Activated CD4-positive, alpha-beta T cell treated with anti-CD3 and anti-CD28 coated beads, Interleukin-2, amount 50 U/mL, for 24 hours (primary cell): ENCODE results near the gene CD3G.
"Not testable (repeated sequence)": the region's sequence is repeated elsewhere in the genome, so short reads cannot be mapped to it uniquely, and the experiment has no call there.

Experiments used
- DNase-seq, 2 donors: peaks; one replicate each; pipeline ENCODE4 v3.0.0-alpha.2; 2020; ENCODE audit warnings: low read depth in 1 of 2, low spot score in 1 of 2

CD3G gene

DNA sequence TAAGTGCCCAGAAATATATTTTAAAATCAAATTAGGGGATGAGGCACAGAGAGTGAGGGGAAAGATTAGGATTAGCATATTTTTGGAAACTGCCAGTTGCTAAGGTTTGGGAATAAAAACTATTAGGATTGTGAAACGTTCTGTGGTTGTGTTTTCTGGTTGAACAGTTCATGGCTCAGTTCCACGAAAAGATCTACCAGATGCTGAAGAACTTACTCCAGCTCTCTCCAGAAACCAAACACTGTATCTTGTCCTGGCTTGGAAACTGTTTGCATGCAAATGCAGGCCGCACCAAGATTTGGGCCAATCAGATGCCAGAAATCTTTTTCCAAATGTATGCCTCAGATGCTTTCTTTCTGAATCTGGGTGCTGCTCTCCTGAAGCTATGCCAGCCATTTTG, 30.6 kb downstream of the CD3G start:
- no peak for DNase-seq

DNA sequence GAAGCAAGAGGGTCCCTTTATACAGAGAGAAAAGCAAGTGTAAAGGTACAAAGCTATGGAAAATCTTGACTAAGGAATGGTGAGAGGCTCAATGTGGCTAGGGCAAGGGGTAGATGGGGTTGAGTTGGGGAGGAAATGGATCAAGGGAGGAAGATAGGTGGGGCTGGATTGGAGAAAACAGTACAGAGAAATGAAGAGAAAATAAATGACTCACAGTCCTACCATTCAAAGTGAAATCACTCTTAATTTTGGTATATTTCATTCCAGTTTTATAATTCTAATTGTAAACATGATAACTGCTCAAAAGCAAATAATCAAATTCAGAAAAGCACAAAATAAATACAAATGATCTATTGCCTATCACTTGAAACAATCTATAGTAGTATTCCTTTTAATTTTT, 31.8 kb downstream of the CD3G start:
- no peak for DNase-seq

DNA sequence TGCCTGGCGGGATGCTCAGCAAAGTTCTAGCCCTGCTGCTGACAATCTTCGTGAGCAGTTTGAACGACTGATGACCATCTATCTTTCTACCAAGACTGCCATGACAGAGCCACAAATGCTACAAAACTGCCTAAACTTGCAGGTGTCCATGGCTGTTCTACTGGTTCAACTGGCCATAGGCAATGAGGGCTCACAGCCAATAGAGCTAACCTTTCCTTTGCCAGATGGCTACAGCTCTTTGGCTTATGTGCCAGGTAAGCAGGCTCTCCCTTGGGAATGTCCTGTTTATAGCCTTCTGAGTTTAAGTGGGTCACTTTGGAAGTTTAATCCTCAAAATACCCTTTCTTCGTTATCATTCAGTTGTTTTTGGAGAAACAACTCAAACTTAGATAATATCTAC, 35.4 kb downstream of the CD3G start:
- DNase-seq: no peak

DNA sequence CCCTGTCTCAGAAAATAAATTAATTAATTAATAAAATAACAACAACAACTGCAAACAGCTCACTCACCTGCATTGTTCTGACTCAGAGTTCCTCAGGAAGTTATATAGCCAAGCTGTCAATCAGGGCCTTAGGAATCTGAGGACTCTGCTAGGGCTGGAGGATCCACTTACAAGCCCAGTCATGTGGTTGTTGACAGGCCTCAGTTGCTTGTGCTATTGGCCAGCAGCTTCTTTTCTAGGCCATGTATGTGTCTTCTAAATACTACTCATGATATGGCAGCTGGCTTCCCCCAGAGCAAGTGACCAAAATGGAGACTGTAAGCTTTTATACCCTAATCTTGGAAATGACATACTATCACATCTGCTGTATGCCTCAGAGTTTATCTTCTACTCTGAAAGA, 36.4 kb downstream of the CD3G start:
- DNase-seq: no peak

DNA sequence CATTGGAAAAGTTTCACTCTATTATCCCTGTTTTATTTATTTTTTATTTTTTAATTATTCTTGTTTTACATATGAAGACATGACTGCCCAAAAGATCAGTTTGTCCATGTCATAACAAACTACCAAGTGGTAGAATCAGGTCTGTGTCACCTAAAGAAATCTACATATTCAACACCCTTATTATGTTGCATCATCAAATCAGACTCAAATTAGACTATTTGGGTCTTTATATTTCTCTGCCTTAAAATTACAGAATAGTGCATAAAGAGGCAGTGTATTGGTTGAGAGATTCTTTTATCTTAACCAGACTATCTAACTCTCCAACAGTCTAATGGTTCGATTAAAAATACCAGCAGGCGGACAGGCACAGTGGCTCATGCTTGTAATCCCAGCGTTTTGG, 38.8 kb downstream of the CD3G start:
- no peak for DNase-seq

DNA sequence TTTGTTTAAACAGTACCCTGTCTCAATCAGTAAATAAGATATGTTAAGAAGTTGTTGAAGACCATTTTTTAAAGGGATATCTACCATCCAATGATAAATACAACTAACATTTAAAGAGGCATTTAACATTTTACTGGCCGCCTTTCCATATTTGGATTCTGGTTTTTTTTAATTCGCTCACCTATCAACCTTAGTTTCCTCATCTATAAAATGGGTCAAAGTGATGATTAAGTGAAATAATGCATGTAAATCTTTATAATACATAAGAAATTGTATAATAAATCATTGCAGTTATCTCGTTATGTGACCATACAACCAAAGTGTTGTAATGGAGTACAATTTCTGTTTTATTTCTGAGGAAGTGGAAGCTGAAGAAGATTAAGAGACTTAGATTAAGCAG, 39.5 kb downstream of the CD3G start:
- no peak for DNase-seq

DNA sequence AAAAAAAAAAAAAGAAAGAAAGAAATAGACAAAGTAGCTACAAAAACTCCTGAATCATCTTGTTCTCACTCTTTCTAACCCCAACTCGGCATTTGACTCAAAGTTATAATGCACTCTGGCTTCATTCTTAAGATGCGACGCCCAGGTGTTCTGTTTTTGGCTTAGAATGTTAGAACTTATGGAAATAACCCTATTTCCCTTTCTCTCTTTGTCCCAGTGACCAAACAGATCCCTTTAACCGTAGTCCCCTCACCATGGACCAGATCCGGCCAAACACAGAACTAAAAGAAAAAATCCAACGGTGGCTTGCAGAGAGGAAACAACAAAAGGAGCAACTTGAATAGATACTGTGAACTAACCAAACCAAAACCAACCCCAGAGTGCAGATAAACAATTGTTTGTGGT, 52.0 kb downstream of the CD3G start:
- DNase-seq: no peak

DNA sequence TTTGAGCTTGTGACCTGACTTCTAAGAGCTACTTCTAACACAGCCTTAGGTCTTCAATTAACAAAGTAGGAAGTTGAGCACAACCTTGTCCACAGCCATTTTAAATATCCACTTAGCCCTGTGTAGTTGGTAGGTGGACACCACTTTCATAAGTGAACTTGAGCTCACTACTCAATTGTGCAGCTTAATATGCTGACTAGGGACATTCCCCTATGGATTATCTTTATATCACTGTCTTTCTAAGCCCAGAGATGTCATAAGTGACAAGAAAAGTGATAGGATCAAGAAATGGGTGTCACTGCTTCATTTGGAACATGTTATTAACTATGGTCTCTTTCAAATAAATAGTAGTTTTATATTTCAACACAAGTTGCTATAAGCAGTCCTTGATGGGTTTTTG, 53.3 kb downstream of the CD3G start:
- DNase-seq: no peak

DNA sequence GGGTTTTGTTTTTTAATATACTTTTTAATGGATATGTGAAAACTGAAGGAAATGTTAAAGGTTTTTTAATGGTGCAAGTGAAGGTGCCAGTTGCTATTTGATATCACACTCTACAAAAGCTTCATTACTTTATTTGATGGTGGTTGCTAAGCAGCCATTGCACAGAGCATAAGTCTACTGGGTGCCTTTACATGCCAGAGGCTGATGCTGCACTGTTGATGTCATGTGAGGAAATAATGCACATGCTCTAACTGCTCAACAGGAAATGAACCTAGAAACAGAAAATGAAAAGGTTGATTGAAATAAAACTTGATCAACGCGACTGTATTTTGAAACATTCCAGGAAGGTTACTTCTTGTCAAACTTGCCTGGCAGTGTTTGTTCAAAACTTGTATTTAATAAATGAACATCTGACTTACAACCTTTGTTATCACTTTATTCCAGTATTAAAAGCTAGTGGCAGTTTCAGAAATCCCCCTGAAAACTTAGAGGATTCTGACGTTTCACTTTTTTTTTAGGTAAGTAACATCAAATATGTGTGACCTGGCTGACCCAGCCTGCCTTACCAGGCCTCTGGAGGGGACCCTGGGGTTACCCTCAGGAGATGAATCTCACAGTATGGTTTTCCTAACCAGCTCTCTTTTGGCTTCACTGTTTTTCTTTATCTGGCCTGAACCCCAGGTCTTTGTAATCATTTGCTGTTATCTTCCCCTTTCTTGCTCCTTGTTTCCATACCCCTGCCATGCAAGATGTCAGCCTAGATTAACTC, 54.8 kb downstream of the CD3G start:
- peak in 1 of 2 donors; percentile 21 for DNase-seq

DNA sequence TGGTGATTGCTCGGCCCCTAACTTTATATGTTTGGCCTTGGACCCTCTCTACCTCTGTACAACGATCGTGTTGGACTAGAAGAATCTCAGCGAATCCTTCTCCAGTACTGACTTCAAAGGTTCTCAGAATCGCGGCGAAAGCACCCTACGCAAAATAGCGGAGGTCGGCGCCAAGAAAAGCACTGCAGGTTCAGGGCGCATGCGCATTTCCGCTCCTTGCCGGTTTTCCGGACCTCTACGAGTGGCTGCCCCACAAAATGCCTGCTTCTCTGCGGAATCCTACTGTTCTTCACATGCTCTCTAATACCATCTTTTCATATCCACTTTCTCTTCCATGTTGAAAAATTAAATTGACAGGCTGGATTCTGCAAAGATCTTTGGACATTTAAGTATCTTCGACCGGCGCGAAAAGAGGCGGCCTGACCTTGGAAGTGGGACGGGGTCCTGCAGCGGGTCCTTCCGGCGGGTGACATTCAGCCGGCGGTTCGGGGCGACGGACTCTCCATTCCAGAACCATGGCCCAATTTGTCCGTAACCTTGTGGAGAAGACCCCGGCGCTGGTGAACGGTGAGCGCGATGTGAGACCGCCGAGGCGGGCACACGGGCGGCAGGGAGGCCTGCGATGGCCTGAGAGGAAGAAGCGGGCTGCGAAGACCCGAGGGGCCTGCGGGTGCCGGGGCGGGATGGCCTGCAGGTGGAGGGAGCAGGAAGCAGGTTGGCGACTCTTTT, 57.2 kb downstream of the CD3G start, which contains the start of gene ATP5MG:
Gene ATP5MG (plus strand): TSS at position 456 of the 729 bp plus-strand sequence. CDS start 60 bp downstream, at position 516.
- peak; percentile 78 to 91 for DNase-seq

DNA sequence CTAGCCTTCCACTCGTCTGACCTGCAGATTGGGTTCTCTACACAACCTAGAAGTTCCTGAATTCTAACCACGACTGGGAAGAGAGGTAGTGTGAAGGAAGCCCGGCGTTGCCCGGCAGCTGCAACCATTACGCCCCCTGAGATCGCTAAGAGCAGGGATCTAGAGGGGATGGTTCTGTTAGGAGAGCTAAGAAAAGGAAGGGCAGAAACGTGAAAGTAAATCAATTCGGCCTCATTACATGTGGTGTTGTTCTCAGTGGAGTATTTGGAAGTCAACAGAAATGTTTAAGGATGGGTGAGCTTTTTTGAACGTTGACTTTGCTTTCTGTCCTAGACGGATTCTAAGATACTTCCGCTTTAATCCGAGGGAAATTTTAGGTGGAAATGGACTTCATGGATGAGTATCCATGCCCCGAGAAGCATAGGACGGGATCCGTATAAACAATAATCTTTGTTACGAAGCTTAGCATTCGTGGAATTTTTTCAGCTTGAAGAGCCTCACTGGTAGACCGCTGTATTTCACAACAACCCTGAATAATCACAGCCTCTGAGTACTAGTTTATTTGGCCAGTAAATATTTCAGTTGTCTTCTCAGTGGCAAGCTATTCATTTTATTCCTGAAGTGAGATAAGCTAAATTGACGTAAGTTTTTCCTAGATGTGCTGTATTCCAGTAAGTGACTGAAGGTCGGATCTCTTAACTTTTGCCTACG, 57.9 kb downstream of the CD3G start:
- no peak for DNase-seq

DNA sequence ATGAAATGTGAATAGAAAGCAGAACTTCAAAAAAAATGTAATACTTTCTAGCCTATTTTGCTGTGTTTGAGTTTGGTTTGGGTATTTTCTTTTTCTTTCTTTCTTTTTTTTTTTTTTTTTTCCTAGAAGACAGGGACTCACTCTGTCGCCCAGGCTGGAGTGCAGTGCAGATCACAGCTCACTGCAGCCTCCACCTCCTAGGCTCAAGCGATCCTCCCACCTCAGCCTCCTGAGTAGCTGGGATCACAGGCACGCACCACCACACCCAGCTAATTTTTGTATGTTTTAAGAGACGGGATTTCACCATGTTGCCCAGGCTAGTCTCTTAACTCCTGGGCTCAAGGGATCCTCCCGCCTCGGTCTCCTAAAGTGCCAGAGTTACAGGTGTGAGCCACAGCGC, 58.5 kb downstream of the CD3G start:
- DNase-seq: not testable (repeated sequence)
